ENCODE results near the gene WRAP73. TPM values are rescaled to one million over a fixed set of nuclear protein-coding genes. Genes with fewer than 3 reads are reported as not detected.

Gene WRAP73
- total and polyA plus RNA-seq, 4 donors = 5.8 to 27.8 (median 14.0) TPM

GRCh38 chr1:3595949-3596348 is 54.0 kb downstream of the WRAP73 start:
- Histone ChIP-seq H3K4me1 (ENCODE audit: control insufficient read depth in 1 of 2, insufficient read depth in 2 of 2, low read length in 2 of 2) (no peaks in the 10 kb centered on the region), H3K27me3 (ENCODE audit: control insufficient read depth in 1 of 2, insufficient read depth in 2 of 2, low read length in 1 of 2) (no peaks in the 10 kb centered on the region), H3K9me3 (ENCODE audit: control insufficient read depth, low read length) (no peaks in the 10 kb centered on the region), H3K4me3 (ENCODE audit: low read length in 2 of 2) (no peak overlapping the region), H3K36me3 (ENCODE audit: control insufficient read depth in 1 of 2, insufficient read depth in 2 of 2, low read length in 1 of 2) (no peaks in the 10 kb centered on the region), H3K27ac (ENCODE audit: low read depth in 1 of 2, low read length in 2 of 2) (no peak overlapping the region)
- DNase-seq (no peak), ATAC-seq (ENCODE audit: low FRiP score) (no peak)
- intact Hi-C loops (cut with DNase I) = no loop called here
- 94 to 95% methylated on average over 6 to 7 of the region's 7 CpGs for WGBS, 2 donors

GRCh38 chr1:3594706-3595377 is 55.1 kb downstream of the WRAP73 start:
- H3K27me3 ChIP-seq (ENCODE audit: control insufficient read depth in 1 of 2, insufficient read depth in 2 of 2, low read length in 1 of 2) = no peaks in the 10 kb centered on the region
- intact Hi-C loops (cut with DNase I) = no loop called here
- WGBS, 2 donors = 77 to 85% methylated on average over 31 of the region's 31 CpGs
- DNase-seq (peak in 1 of 2 donors; percentile 67), ATAC-seq (ENCODE audit: low FRiP score) (no peak)
- H3K36me3 ChIP-seq (ENCODE audit: control insufficient read depth in 1 of 2, insufficient read depth in 2 of 2, low read length in 1 of 2) = no peaks in the 10 kb centered on the region
- no peak overlapping the region for H3K4me3 ChIP-seq (ENCODE audit: low read length in 2 of 2)
- H3K4me1 ChIP-seq (ENCODE audit: control insufficient read depth in 1 of 2, insufficient read depth in 2 of 2, low read length in 2 of 2) = no peaks in the 10 kb centered on the region
- H3K9me3 ChIP-seq (ENCODE audit: control insufficient read depth, low read length) = no peaks in the 10 kb centered on the region
- H3K27ac ChIP-seq (ENCODE audit: low read depth in 1 of 2, low read length in 2 of 2) = no peak overlapping the region

DNA sequence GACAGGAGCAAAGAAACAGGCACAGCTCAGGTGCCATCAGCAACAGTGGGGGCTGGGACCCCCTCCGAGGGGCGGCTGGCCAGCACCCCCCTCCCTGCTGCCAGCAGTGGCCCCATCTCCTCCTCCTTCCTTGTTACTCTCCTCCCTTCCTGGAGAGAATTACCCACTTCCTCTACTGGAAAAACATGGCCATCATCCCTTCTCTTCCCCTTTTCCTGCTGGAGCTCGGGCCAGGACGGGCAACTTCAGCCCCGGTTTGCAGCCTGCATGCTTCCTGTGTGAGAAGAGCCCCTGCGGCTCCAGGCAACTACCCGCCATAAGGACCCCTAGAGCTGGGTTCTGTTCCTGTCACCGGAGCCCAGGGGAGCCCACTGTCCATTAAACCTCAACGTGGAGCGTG is 56.2 kb downstream of the WRAP73 start:
- WGBS, 2 donors = 86 to 89% methylated on average over 10 of the region's 10 CpGs
- Histone ChIP-seq H3K36me3 (ENCODE audit: control insufficient read depth in 1 of 2, insufficient read depth in 2 of 2, low read length in 1 of 2) (no peaks in the 10 kb centered on the region), H3K4me1 (ENCODE audit: control insufficient read depth in 1 of 2, insufficient read depth in 2 of 2, low read length in 2 of 2) (no peaks in the 10 kb centered on the region), H3K9me3 (ENCODE audit: control insufficient read depth, low read length) (no peaks in the 10 kb centered on the region), H3K27me3 (ENCODE audit: control insufficient read depth in 1 of 2, insufficient read depth in 2 of 2, low read length in 1 of 2) (no peaks in the 10 kb centered on the region), H3K4me3 (ENCODE audit: low read length in 2 of 2) (no peak overlapping the region), H3K27ac (ENCODE audit: low read depth in 1 of 2, low read length in 2 of 2) (no peak overlapping the region)
- ATAC-seq (ENCODE audit: low FRiP score) (no peak), DNase-seq (no peak)
- intact Hi-C loops (cut with DNase I) = no loop called here

GRCh38 chr1:3593334-3593733 is 56.6 kb downstream of the WRAP73 start:
- DNase-seq (no peak), ATAC-seq (ENCODE audit: low FRiP score) (no peak)
- no peak overlapping the region for H3K27ac ChIP-seq (ENCODE audit: low read depth in 1 of 2, low read length in 2 of 2)
- intact Hi-C loops (cut with DNase I) = no loop called here
- H3K36me3 ChIP-seq (ENCODE audit: control insufficient read depth in 1 of 2, insufficient read depth in 2 of 2, low read length in 1 of 2) = no peaks in the 10 kb centered on the region
- H3K4me1 ChIP-seq (ENCODE audit: control insufficient read depth in 1 of 2, insufficient read depth in 2 of 2, low read length in 2 of 2) = no peaks in the 10 kb centered on the region
- 92 to 99% methylated on average over 7 to 17 of the region's 17 CpGs for WGBS, 2 donors
- H3K27me3 ChIP-seq (ENCODE audit: control insufficient read depth in 1 of 2, insufficient read depth in 2 of 2, low read length in 1 of 2) = no peaks in the 10 kb centered on the region
- H3K4me3 ChIP-seq (ENCODE audit: low read length in 2 of 2) = no peak overlapping the region
- H3K9me3 ChIP-seq (ENCODE audit: control insufficient read depth, low read length) = no peaks in the 10 kb centered on the region

DNA sequence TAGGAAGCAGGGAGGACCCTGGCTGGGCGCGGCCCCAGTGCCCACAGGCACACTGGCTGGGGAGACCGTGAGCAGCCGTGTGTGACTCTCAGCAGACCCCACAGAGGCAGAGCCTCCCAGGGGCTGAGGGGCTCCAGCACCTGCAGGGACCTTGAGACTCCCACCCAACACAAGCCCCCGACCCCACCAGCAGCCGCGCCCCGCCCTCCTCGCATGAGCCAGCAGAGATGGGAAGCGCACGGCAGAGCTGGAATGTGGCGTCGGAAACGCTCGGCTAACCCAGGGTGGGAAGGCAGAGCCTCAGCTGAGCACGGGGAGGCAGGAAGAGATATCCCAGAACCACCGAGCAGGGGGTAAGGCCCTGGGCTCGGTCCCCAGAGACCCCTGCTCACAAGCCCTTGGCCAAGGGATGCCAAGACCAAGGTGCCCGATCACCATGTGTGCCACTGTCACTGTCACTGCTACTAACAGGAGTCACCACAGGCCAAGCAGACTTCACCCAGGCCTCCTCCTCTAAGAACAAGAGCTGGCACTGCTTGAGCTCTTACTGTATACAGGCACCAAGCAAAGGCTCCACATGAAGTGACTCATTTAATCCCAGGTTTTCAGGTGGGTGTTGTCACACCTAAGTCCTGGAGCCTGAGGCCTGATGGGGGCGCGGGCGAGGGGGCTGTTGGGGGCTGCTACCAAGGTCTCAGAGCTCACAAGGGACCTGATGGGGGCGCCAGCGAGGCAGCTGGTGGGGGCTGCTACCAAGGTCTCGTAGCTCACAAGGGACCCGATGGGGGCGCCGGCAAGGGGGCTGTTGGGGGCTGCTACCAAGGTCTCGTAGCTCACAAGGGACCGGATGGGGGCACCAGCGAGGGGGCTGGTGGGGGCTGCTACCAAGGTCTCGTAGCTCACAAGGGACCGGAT is 58.7 kb downstream of the WRAP73 start:
- ATAC-seq (ENCODE audit: low FRiP score) = no peak
- 88 to 91% methylated on average over 31 to 33 of the region's 33 CpGs for WGBS, 2 donors

DNA sequence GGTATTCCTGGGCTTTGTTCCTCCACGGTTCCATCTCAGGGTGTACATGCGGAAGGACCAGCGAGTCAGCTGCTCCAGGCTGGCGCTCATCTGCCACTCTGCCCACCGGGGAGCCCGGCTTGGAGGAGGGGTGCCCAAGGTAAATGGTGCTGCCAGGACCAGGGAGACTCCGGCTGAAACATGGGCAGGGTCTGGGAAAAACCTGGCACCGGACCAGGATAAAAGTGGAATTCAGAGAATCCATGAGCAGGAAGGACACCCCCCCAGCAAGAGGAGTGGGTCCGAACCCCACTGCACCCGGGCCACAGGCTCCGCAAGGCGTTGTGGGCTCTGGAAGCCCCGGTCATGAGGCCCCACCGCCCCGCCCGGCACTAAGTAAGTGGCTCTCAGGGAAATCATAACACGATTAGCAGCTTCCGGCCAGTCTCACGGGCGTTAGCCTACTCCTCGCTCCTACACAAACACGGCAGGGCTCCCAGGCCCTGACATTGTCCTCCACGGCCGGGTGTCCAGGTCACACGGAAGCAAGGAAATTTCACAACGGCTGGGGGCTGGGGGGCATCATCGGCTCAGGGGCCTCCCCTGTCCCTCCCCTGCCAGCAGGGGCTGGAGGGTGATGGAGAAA is 59.7 kb downstream of the WRAP73 start:
- no peaks in the 10 kb centered on the region for H3K4me1 ChIP-seq (ENCODE audit: control insufficient read depth in 1 of 2, insufficient read depth in 2 of 2, low read length in 2 of 2)
- no peak overlapping the region for H3K4me3 ChIP-seq (ENCODE audit: low read length in 2 of 2)
- H3K27me3 ChIP-seq (ENCODE audit: control insufficient read depth in 1 of 2, insufficient read depth in 2 of 2, low read length in 1 of 2) = no peaks in the 10 kb centered on the region
- H3K27ac ChIP-seq (ENCODE audit: low read depth in 1 of 2, low read length in 2 of 2) = no peak overlapping the region
- ATAC-seq (ENCODE audit: low FRiP score) (no peak), DNase-seq (no peak)
- WGBS, 2 donors = 82% methylated on average over 27 of the region's 27 CpGs
- no peaks in the 10 kb centered on the region for H3K9me3 ChIP-seq (ENCODE audit: control insufficient read depth, low read length)
- H3K36me3 ChIP-seq (ENCODE audit: control insufficient read depth in 1 of 2, insufficient read depth in 2 of 2, low read length in 1 of 2) = no peaks in the 10 kb centered on the region
- intact Hi-C loops (cut with DNase I) = no loop called here

More for the DNA sequence above, 58.7 kb downstream of the WRAP73 start:
- intact Hi-C loops (cut with DNase I) = no loop called here
- no peak overlapping the region for H3K4me3 ChIP-seq (ENCODE audit: low read length in 2 of 2)
- H3K36me3 ChIP-seq (ENCODE audit: control insufficient read depth in 1 of 2, insufficient read depth in 2 of 2, low read length in 1 of 2) = no peaks in the 10 kb centered on the region
- no peaks in the 10 kb centered on the region for H3K9me3 ChIP-seq (ENCODE audit: control insufficient read depth, low read length)
- no peak for DNase-seq
- H3K27me3 ChIP-seq (ENCODE audit: control insufficient read depth in 1 of 2, insufficient read depth in 2 of 2, low read length in 1 of 2) = no peaks in the 10 kb centered on the region
- H3K4me1 ChIP-seq (ENCODE audit: control insufficient read depth in 1 of 2, insufficient read depth in 2 of 2, low read length in 2 of 2) = no peaks in the 10 kb centered on the region
- no peak overlapping the region for H3K27ac ChIP-seq (ENCODE audit: low read depth in 1 of 2, low read length in 2 of 2)

- intact Hi-C loops (cut with DNase I) = no loop called here
- WGBS, 2 donors = 91% methylated on average over 4 to 5 of the region's 5 CpGs
- Histone ChIP-seq H3K4me3 (ENCODE audit: low read length in 2 of 2) (no peak overlapping the region), H3K4me1 (ENCODE audit: control insufficient read depth in 1 of 2, insufficient read depth in 2 of 2, low read length in 2 of 2) (no peaks in the 10 kb centered on the region), H3K9me3 (ENCODE audit: control insufficient read depth, low read length) (no peaks in the 10 kb centered on the region), H3K27me3 (ENCODE audit: control insufficient read depth in 1 of 2, insufficient read depth in 2 of 2, low read length in 1 of 2) (no peaks in the 10 kb centered on the region), H3K36me3 (ENCODE audit: control insufficient read depth in 1 of 2, insufficient read depth in 2 of 2, low read length in 1 of 2) (no peaks in the 10 kb centered on the region), H3K27ac (ENCODE audit: low read depth in 1 of 2, low read length in 2 of 2) (no peak overlapping the region)
- DNase-seq (no peak), ATAC-seq (ENCODE audit: low FRiP score) (no peak)
Measured at GRCh38 chr1:3588395-3588794, 61.5 kb downstream of the WRAP73 start.

- Histone ChIP-seq H3K36me3 (ENCODE audit: control insufficient read depth in 1 of 2, insufficient read depth in 2 of 2, low read length in 1 of 2) (no peaks in the 10 kb centered on the region), H3K4me3 (ENCODE audit: low read length in 2 of 2) (no peak overlapping the region), H3K27me3 (ENCODE audit: control insufficient read depth in 1 of 2, insufficient read depth in 2 of 2, low read length in 1 of 2) (no peaks in the 10 kb centered on the region), H3K9me3 (ENCODE audit: control insufficient read depth, low read length) (no peaks in the 10 kb centered on the region), H3K4me1 (ENCODE audit: control insufficient read depth in 1 of 2, insufficient read depth in 2 of 2, low read length in 2 of 2) (no peaks in the 10 kb centered on the region), H3K27ac (ENCODE audit: low read depth in 1 of 2, low read length in 2 of 2) (no peak overlapping the region)
- DNase-seq = no peak
- ATAC-seq (ENCODE audit: low FRiP score) = no peak
- intact Hi-C loops (cut with DNase I) = no loop called here
- WGBS, 2 donors = 85 to 91% methylated on average over 24 of the region's 24 CpGs
Measured at GRCh38 chr1:3586986-3587759, 62.7 kb downstream of the WRAP73 start.
